Epithelial cell of proximal tubule (primary cell): ENCODE measurements around the gene FRRS1. TPM values are rescaled to one million over a fixed set of nuclear protein-coding genes. Genes with fewer than 3 reads are reported as not detected.

Experiments used
- DNase-seq: peaks from one replicate; pipeline ENCODE4 v3.0.0-alpha.2; 2011; ENCODE audit warnings: low read depth
- H3K4me3 ChIP-seq: 2 replicates; pipeline ENCODE4 v1.5.1; 2011; ENCODE audit warnings: low read depth, mild to moderate bottlenecking, low read length
- total RNA-seq: library from RNA; depleted of rRNA; stranded (reverse); fragments of >200 nt; gene quantifications from 2 replicates; pipeline ENCODE4 v1.2.3, GENCODE V29; 2015
- TF ChIP-seq, protein P1 (sequence below): conservative IDR thresholded peaks from 2 replicates; pipeline ENCODE4 v1.5.1; 2012; ENCODE audit warnings: low read depth, mild to moderate bottlenecking, low read length

FRRS1 gene
- total RNA-seq, 1 donor from 2014 or later = 3.3 TPM

DNA sequence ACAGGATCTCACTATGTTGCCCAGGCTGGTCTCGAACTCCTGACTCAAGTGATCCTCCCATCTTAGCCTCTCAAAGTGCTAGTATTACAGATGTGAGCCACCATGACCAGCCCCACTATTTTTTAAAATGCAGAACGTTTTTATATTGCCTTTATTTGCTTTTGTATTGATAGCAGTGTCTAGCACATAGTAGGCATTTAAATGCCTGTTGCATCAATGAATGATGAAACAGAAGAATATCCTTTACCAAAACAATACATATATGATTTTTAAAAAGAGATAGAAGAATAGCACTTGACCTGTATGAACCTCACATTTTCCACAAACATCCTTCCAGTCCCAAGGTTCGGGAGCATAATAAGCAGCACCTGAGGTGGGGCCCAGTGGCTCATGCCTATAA is 16.5 kb upstream of the FRRS1 start:
- no peak for DNase-seq
- no peak overlapping the region for H3K4me3 ChIP-seq
- TF ChIP-seq, protein P1, sequence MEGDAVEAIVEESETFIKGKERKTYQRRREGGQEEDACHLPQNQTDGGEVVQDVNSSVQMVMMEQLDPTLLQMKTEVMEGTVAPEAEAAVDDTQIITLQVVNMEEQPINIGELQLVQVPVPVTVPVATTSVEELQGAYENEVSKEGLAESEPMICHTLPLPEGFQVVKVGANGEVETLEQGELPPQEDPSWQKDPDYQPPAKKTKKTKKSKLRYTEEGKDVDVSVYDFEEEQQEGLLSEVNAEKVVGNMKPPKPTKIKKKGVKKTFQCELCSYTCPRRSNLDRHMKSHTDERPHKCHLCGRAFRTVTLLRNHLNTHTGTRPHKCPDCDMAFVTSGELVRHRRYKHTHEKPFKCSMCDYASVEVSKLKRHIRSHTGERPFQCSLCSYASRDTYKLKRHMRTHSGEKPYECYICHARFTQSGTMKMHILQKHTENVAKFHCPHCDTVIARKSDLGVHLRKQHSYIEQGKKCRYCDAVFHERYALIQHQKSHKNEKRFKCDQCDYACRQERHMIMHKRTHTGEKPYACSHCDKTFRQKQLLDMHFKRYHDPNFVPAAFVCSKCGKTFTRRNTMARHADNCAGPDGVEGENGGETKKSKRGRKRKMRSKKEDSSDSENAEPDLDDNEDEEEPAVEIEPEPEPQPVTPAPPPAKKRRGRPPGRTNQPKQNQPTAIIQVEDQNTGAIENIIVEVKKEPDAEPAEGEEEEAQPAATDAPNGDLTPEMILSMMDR = no peak

DNA sequence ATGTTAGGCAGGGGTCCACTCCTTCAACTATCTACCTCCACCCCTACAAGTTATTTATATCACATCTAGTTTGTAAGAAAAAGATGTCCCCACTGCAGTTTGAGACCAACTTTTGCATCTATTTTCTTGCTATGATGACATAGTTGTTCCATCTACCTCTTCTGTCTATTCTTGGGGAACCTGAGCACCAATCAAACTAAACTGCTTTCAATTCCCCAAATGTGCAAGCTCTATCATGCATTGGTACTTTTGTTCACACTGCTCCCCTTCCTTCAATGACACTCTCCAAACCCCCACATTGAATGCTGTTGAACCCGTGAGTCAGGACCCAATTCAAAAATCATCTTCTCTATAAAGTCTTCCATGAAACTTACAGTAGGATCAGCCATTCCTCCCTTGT is 16.0 kb upstream of the FRRS1 start:
- no peak overlapping the region for H3K4me3 ChIP-seq
- TF ChIP-seq, protein P1 = no peak
- DNase-seq = no peak

DNA sequence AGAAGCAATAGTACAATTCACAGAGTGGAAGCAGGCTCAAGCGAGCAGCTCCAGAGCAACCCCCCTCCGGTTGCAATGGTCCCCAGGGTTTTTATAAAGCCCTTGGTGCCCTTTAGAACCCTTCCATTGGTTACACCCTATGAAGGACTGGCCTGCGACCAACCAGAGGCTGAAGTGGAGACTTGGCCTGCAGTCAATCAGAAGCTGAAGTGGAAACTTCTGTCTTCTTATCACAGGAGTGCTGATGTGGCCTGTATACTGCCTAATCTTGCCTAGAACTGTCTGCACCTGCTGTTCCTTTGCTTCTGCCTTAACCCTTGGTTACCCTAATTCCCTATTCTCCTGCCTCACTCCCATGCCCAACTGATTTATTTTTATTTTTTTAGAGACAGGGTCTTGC is 15.4 kb upstream of the FRRS1 start:
- no peak overlapping the region for H3K4me3 ChIP-seq
- TF ChIP-seq, protein P1 = no peak

DNA sequence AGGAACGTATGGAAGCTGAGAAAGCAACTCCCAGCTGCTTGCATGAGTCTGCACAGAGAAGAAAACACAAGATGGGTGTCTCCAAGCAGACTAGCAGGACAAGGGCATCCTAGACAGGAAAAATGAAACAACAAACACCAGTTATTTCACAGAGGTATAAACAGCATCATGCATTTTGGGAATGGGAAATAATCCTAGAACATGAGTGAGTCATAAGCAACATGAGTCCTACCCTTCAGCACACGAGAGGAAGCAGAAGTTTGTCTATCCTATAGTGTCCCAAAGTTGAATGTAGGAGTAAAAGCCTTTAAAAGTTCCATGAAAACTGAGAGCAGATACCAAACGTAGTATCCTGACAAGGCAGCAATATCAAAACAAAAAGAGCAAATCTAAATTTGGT is 11.3 kb upstream of the FRRS1 start:
- TF ChIP-seq, protein P1 = no peak
- H3K4me3 ChIP-seq = no peak overlapping the region
- DNase-seq = no peak

More for the DNA sequence above, 15.4 kb upstream of the FRRS1 start:
- no peak for DNase-seq

DNA sequence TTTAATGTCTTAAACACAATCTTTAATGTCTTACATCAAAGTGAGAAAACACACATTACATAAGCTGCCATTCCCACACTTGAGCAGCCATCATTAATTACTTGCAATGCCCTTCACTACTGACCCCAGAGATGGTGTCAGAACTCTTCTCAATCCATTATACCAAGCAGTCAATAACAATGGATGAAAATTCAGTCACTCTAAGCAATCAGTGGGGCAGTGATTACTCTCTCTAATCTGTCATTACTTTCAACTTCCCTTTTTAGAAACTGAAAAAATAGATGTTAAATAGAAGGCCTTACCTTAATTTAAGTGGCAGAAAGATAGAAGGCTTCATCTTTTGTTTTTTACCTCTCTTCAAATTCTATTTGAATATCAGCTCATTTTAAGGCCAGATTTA is 9.7 kb upstream of the FRRS1 start:
- TF ChIP-seq, protein P1 = no peak
- no peak overlapping the region for H3K4me3 ChIP-seq
- no peak for DNase-seq

DNA sequence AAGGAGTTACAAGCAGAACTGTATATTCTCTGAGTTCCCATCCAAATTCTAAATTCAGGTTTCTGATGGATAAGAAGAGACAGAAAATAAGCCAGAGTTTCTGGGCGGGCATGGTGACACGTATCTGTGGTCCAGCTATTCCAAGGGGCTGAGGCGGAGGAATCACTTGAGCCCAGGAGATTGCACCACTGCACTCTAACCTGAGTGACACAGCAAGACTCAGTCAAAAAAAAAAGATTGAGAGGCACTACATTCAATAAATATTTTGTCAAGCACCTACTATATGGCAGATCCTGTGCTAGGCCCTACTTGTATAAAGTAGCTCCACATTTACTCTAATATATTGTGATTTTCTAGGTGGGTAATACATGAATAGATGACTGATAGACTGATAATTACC is 6.4 kb upstream of the FRRS1 start:
- no peak overlapping the region for H3K4me3 ChIP-seq
- TF ChIP-seq, protein P1 = no peak
- DNase-seq = no peak

DNA sequence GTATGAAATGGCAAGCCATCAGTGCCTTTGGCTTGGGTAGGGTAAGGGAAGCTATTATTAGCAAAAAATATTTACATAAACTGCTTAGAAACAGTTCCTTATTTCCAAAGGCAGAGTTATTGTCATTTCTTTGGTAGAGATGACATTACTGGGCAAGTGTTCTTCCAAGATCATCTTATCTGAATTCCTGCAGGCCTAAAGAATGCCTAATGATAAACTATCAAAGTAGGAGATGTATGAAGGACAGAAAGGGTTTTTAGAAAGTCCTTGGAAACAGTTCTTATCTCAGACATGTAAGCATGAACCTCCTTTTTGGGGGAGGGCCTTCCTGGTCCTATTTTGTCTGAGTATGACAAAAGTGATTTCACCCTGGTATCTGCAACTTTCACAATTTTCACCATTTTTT is 5.1 kb upstream of the FRRS1 start:
- no peak overlapping the region for H3K4me3 ChIP-seq
- TF ChIP-seq, protein P1 = no peak
- no peak for DNase-seq
